ENCODE results near the gene PRR30.
"Not testable (repeated sequence)": the region's sequence is repeated elsewhere in the genome, so short reads cannot be mapped to it uniquely, and the experiment has no call there.

Gene PRR30

DNA sequence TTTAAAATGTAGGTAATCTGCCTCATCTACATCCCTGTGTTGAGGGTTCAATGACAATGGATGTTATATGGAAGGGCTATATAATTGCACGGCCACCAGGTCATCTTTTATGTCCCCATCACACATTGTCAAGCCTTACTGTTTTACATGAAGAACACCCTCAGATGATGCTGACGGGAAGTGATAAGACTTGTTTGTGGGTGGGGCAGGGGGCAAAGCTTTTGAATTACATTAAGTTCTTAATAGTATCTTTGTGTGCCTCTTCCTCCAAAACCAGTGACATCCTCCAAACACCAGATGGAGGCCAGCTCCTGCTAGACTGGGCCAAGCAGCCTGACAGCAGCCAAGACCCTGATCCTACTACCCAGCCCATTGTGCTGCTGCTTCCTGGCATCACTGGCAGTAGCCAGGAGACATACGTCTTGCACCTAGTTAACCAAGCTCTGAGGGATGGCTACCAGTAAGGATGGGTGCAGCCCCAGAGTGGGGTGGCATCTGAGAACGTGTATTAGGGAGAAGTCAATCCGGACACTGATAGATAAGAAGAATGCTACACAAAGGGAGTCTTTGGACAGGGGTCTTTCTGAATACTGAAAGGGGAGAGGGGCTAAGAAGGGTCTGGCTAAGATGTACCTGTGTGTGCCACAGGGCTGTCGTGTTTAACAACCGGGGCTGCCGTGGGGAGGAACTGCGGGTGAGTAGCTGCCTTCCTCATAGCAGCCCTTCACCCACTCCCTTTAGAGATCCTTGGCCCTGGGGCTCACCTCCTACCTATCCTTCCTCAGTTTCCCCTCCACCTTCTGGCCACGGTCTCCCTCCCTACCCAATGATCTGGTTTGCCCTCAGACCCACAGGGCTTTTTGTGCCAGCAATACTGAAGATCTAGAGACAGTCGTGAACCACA is 10.3 kb downstream of the PRR30 start:
- DNase-seq: no peak

DNA sequence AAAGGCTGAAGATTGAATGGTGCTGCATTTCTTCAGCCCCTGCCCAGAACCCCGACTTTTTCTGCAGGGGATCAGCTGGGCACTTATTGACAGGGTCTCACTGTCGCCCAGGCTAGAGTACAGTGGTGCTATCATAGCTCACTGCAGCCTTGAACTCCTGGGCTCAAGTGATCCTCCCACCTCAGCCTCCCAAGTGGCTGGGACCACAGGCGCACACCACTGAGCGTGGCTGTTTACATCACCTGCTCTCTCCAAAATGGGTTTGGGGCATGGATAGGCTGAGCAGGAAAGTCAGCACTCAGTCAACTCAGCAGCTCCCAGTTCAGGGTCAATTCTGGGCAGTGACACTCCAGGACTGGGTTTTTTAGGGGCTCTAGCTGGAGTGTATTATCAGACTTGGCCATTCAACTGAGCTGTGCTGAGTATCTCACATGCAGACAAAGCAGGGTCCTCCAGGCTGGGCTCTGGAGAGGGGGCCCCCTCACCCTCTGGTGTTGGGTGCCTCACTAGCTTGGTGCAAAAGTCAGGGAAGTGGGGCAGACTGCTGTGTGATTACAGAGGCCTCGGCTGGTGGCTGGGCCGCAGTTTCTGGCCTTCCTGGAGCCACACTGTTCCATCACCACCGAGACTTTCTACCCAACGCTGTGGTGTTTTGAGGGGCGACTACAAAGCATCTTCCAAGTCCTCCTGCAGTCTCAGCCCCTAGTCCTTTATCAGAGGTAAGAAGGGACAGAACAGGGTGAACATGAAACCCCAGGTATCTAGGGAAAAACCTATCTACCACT is 11.1 kb downstream of the PRR30 start:
- no peak for DNase-seq

DNA sequence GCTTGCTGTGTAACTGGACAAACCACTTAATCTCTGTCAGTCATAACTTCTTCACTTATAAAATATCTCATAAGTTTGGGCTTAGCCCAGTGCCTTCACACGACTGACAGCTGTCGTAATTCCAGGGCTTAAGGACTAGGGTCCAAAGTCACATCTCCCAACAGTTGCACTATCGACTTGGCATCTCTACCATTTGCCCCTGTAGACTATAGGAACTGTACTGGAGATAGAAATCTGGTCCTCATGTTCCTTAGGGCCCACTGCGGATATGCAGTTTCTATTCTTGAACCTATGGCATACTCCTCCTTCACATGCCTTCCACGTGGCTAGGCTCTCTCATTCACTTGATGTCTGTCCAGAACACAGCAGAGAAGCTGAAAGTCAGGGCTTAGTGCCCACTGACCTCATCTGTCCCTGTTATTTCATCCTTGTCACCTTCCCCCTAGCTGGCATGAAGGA is 12.9 kb downstream of the PRR30 start:
- DNase-seq: no peak

DNA sequence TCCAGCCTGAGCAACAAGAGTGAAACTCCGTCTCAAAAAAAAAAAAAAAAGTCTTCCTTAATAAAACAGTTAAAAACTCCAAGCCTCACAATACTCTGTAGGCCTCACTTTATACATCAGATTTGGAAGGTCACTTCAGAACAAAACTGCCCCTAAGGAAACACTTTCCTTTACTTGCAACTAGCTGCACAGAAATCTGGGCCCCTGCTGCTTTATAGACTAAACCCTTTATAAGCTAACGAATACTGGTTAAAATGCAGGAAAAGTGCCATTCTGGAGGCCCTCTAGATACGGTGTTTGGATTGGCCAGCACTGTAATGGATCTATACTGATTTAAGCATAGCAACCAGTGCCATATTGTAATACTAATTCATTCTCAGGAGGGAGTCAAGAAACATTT is 14.1 kb downstream of the PRR30 start:
- no peak for DNase-seq

DNA sequence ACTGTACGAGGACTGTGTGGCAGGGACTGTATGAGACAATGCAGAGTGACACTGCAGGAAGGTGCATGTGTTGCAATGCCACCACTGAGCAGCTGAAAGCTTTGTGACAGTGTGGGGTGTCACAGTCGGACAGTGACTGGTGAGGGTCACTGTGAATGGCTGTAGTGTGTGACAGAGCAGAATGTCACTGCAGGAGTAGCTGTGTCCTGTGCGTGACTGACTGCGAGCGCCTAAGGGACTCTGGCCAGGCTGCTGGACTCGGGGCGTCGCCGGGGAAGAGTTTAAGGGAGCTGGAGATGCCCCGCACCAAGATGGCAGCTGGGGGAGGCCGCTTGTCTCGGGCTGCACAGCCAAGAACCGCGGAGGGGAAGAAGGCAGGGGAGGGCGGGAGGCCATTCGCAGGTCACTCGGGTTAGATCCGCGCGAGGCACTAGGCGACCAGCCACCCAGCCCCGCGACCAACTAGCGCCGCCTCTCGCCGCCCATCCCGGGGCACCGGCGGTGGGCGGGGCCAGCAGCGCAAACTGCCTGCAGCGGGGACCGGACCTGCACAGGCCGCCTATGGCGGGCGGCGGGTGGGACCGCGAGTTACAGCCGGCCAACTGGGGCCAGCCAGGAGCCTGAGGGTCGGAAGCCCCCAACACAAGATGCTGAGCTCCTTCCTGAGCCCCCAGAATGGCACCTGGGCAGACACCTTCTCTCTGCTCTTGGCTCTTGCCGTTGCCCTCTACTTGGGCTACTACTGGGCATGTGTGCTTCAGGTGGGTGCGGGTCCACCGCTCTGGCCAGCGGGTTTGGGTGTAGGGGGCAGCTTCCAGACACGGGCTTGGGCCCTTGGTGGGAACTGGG is 15.7 kb downstream of the PRR30 start, which contains the start of gene ABHD1:
Gene ABHD1, plus strand, starts transcription at position 514 of the 849 bp plus-strand sequence. Its CDS starts 134 bp downstream, at position 648.
- no peak for DNase-seq

DNA sequence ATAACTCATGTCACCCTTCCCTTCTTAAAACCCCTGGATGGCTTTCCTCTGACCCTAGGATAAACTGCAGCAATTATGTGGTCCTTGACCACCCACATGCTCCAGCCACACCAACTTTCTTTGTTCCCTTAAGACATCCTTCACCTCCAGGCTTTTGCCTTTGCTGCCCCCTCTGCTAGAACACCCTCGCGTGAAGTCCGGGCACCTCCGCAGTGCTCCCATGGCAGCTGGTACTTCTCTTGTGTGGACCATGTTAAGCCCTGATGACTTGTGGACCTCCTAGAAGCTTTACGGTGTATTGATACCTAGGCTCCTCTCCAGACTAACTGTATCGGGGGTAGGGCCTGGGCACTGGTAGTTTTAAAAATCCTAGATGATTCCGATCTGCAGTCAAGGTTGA is 16.4 kb downstream of the PRR30 start:
- no peak for DNase-seq

DNA sequence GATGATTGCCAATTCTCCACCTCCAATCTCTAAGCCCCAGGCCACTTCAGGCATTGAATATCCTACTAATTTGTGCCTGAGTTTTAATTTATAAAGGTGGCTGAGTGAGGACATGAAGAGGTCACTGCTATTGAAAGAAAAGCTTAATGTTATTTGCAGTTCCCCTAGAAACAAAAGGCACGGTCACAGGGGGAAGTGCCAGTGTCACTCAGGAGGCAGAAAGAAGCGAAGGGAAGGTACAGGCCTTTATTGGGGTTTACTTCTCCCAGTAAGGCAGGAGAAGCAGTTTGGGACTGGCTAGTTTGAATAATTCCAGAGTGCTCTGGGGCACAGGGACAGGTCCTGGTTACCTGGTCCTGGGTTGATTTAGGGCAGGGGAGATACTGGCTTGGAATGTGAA is 17.3 kb downstream of the PRR30 start:
- no peak for DNase-seq

DNA sequence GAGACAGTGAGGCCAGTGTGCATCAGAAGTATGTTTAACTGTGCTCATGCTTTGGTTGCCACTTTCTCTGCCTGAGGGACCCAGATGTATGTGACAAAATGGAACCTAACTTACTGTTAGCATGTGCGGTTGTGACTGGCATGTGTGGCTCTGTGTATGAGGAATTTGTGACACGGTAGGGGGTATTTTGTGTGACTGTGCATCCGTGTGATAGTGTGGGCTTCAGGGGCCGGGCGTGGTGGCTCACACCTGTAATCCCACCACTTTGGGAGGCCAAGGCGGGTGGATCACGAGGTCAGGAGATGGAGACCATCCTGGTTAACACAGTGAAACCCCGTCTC is 19.9 kb downstream of the PRR30 start:
- DNase-seq: not testable (repeated sequence)

DNA sequence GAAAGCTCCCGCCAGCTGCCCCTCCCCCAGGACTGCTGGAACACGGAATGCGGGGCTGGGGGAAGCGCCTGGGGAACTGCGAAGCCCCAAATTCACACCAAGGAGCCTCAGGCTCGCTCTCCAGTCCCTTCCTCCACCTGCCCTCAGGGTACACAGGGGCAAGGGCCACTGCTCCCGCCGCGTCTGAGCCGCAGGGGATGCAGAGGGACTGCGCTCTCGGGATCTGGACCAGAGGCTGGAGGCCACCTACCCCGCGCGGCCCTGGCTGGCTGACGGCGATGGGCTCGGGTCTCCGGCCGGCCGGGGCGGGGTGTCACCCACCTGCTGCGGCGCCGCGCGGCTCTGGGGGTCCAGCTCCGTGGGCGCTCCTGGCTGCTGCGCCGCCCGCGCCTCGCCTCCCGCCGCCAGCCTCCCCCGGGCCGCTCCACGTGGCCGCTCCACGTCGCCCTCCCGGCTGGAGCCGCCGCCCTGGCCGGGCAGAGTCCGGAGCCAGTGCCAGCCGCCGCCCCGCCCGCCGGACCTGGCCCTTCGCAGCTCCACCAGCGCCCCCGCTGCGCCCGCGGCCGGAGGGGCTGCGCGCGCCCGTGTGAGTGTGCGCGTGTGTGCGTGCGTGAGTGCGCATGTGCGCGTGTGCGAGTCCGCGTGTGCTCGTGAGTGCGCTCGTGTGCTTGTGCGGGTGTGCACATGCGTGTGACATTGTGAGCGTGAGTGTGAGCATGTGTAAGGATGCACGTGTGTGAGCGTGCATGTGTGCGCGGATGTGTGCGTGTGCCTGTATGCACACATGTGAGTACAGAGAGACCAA is 20.5 kb downstream of the PRR30 start, which contains the start of gene CGREF1:
Gene CGREF1, minus strand, starts transcription at position 604 of the 805 bp plus-strand sequence. CDS start 14,762 bp downstream, outside the sequence.
- no peak for DNase-seq

DNA sequence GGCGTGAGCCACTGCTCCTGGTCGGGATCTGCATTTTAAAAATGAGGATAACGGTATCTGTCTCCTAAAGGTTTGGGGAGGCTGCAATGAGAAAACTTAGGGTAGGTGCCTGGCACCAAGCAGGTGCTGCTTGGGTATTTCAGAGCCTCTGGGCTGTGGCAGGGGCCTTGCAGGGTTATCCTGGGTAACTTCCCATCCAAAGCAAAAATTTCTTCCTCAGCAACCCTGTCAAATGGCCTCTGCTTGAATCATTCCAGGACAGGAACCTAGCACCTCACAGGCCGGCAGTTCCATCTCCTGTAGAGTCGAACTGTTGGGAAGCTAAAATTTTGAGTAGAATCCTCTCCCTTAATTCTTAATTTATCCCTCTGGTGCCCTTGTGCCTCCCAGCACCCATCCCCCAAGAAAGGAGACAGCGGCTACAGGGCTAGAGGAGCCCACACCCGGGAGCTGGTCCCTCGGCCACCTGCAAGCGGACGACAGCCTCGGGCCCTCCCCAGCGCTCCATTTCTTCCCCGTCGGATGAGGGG is 21.1 kb downstream of the PRR30 start:
- DNase-seq: no peak

DNA sequence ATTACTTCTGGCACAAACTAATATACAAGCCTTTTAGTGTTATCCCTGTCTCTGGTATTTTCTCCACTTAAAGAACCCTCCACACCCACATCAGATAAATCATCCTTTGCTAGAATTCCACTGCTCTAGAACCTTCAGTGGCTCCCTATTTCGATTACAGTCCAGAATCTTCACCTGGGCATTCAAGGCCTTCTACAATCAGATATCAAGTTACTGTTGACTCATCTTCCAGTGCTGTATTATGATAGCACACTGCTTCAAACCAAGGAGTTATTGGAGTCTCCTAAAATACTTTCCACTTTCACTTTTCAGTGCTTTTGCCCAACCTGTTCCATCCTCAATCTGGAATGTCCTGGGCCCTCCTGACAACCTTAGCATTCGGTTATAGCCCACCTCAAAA is 23.7 kb downstream of the PRR30 start:
- no peak for DNase-seq

DNA sequence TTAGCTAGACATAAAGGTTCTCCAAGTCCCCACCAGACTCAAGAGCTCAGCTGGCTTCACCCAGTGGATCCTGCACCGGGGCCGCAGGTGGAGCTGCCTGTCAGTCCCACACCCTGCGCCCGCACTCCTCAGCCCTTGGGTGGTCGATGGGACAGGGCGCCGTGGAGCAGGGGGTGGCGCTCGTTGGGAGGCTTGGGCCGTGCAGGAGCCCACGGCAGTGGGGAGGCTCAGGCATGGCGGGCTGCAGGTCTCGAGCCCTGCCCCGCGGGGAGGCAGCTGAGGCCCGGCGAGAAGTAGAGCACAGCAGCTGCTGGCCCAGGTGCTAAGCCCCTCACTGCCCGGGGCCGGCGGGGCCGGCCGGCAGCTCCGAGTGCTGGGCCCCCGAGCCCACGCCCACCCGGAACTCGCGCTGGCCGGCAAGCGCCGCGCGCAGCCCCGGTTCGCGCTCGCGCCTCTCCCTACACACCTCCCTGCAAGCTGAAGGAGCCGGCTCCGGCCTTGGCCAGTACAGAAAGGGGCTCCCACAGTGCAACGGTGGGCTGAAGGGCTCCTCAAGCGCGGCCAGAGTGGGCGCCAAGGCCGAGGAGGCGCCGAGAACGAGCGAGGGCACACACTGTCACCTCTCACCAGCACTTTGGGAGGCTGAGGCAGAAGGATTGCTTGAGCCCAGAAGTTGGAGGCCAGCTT is 27.7 kb downstream of the PRR30 start:
- DNase-seq: not testable (repeated sequence)

DNA sequence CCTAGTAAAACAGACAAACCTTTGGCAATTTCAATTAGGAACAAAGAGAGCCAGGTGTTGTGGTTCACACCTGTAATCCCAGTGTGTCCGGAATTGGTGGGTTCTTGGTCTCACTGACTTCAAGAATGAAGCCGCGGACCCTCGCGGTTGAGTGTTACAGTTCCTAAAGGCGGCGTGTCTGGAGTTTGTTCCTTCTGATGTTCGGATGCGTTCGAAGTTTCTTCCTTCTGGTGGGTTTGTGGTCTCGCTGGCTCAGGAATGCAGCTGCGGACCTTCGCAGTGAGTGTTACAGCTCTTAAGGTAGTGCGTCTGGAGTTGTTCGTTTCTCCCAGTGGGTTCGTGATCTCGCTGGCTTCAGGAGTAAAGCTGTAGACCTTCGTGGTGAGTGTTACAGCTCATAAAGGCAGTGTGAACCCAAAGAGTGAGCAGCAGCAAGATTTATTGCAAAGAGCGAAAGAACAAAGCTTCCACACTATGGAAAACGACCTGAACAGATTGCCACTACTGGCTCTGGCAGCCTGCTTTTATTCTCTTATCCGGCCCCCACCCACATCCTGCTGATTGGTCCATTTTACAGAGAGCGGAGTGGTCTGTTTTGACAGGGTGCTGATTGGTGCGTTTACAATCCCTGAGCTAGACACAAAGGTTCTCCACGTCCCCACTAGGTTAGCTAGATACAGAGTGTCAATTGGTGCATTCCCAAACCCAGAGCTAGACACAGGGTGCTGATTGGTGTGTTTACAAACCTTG is 28.4 kb downstream of the PRR30 start:
- not testable (repeated sequence) for DNase-seq

DNA sequence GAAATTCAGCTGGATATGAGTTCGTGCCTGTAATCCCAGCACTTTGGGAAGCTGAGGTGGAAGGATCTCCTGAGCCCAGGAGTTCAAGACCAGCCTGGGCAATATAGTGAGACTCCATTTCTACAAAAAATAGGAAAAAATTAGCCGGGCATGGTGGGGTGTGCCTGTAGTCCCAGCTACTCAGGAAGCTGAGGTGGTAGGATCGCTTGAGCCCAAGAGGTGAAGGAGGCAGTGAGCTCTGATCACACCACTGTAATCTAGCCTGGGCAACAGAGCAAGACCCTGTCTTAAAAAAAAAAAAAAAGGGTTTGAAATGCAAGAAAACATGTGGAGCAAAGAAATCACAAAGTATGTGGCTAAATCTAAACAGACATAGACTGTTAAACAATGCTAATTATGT is 30.1 kb downstream of the PRR30 start:
- no peak for DNase-seq

DNA sequence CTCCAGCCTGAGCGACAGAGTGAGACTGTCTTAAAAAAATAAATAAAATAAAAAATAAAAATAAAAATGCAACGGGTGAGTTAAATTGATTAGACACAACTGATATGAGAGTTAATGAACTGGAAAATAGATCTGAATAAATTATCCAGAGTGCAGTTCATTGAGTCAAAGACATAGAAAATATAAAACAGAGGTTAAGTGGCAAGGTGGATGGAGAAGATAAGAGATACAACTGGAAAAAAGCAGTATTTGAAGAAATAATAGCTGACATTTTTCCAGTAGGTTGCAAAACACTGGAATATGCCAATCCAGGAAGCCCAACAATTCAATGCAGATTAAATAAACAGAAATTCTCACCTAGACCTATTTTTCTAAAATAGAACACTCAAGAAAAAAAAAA is 31.0 kb downstream of the PRR30 start:
- DNase-seq: no peak

DNA sequence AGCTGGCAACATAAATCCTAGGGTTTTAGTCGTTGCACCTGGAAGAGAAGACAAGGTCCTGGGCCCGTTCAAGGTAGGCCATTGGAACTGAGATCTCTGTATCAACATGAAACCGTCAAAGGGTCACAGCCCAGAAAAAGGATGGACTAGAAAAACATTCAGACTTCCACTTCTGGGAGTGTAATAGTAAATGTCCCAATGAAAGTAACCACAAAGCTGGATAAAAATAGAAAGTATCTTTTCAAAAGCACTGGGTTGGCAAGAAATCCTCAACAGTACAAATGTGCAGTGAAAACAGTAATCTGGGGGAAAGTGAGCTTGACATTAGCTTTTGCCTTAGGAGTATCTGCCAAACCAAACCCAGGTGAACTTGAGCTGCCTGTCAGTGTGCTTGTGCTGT is 33.2 kb downstream of the PRR30 start:
- no peak for DNase-seq

DNA sequence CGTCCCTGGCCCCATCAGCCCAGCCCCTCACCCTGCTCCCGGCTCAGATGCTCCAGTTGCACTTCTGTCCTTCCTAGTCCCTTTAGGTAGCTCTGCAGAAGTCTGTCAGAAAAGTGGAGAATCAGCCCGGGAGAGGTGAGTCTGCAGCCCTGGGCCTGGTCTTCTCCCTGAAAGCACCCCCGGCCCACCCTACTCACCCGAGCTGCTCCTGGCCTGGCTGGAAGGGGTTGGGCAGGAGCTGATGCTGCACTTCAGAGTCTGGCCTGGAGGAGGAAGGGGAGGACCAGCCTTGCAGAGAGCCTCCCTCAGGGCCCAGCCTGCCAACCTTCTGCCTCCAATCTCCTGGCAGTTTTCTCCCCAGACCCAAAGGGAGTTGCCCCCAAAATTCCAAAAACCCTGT is 36.9 kb downstream of the PRR30 start:
- DNase-seq: no peak

DNA sequence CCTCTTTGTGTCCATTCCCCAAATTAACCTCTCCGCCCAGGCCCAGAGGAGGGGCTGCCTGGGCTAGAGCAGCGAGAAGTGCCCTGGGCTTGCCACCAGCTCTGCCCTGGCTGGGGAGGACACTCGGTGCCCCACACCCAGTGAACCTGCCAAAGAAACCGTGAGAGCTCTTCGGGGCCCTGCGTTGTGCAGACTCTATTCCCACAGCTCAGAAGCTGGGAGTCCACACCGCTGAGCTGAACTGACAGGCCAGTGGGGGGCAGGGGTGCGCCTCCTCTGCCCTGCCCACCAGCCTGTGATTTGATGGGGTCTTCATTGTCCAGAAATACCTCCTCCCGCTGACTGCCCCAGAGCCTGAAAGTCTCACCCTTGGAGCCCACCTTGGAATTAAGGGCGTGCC is 39.2 kb downstream of the PRR30 start:
- DNase-seq: no peak

DNA sequence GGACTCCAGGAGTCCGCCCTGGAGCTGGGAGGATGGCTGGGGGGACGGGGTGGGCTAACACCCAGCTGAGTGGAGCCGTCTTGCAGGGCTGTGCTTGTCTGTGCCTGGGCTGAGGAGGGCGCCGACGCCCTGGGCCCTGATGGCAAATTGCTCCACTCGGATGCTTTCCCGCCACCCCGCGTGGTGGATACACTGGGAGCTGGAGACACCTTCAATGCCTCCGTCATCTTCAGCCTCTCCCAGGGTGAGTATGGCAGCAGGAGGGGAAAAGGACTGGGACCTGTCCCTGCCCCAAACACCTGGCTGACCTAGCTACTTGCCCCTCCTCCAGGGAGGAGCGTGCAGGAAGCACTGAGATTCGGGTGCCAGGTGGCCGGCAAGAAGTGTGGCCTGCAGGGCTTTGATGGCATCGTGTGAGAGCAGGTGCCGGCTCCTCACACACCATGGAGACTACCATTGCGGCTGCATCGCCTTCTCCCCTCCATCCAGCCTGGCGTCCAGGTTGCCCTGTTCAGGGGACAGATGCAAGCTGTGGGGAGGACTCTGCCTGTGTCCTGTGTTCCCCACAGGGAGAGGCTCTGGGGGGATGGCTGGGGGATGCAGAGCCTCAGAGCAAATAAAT is 39.8 kb downstream of the PRR30 start:
- no peak for DNase-seq

DNA sequence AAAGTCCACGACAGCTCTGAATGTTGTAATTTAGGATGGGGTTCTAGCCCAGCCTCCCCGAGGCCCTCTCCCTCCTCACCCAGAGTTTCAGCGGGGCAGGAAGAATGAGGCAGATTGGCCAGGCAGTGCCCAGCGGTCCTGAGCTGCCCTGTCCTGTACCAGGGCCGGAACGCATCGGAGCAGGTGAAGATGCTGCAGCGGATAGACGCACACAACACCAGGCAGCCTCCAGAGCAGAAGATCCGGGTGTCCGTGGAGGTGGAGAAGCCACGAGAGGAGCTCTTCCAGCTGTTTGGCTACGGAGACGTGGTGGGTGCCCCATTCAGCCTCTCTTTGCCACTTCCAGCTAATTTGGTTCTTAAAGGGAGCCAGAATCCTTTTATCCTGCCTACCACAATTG is 41.9 kb downstream of the PRR30 start:
- no peak for DNase-seq
